IPS-11a (cell line): ENCODE results near the gene F13A1.
"Not testable (repeated sequence)": the region's sequence is repeated elsewhere in the genome, so short reads cannot be mapped to it uniquely, and the experiment has no call there.

Experiments
- H3K4me3 ChIP-seq: one replicate; pipeline ENCODE4 v1.5.1; 2013; ENCODE audit warnings: low read depth, low read length, control low read depth

Gene F13A1

DNA sequence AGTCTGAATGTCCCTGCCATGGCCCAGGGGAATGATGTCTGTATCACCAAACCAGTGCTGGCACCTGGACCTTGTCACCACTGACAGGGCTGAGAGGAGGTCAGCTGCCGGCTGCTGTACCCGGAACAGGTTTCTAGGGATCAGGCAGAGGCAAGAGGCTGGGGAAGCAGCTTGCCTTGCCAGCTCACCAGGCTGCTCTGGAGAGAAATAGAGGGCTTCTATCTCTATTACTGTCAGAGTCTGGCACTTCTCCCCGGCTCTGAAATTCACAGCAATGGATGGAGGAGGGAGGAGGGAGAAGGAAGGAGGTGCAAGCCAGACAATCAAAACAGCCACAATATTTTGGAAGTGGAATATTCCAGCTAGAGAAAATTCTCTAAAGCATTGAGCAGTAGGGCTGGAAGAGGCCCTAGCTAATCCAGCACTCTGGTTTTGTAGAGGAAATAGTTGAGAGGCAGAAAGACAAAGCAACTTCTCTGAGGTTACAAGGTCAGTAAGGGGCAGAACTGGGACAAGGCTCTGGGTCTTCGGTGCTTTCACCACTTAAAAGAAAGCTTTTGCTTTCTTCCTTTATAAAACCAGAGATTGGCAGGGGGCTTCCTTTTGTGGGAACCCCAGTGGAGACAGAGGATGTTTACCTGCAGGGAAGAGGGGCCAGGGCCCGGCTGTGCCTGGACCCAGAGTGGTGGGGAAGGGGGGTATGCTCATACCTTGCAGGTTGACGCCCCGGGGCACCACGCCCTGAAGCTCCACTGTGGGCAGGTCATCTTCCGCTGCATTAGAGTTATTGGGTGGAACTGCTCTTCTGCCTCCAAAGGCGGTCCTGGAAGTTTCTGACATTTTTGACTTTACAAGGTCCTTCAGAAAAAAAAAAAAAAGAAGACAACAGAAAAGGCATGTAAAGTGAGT lies 2.4 kb downstream of the F13A1 start:
- H3K4me3 ChIP-seq = no peak overlapping the region

DNA sequence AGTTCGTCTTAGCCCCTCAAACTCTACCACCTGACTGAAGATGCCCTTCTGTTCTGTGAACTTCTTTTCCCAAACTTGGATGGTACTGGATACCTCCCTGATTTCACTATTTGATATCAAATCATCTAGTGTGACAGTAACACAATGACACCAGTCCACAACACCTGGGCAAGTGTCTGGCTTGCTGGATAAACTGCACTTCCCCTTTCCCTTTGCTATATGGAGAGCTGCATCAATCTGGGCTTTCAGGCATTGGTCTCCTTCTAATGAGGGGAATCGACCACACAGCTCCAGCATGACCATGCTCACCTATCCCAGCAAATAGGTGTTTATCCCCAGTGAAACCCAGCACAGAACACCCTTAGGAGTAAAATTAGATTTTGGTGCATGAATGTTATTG lies 3.1 kb downstream of the F13A1 start:
- no peak overlapping the region for H3K4me3 ChIP-seq

GRCh38 chr6:6315660-6316059 lies 4.8 kb downstream of the F13A1 start:
- H3K4me3 ChIP-seq = no peak overlapping the region

- no peak overlapping the region for H3K4me3 ChIP-seq
Observed at GRCh38 chr6:6314596-6314995, 5.9 kb downstream of the F13A1 start.

DNA sequence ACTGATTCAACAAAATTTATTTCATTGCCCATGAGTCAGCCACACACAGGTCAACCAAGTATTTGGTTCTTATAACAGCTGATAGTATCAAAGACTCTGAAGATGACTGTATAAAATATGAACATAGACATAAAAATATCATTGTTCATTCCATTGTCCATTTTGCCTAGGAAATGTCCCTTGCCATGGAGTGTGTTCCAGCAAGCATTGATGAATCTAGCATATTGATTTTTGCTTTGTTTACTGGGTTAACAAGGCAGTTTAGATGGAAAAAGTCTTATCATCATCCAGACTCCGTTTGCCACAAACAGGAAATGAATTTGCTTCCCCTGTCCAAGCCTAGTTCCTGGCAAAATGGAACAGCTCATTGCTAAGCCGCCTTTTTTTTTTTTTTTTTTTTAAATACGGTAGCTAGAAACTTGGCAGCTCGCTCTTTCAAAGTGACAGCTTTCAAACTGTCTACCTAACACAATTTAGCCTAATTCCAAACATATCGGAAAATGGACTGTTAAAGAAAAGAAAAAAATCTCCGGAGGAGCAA lies 7.5 kb downstream of the F13A1 start:
- no peak overlapping the region for H3K4me3 ChIP-seq

DNA sequence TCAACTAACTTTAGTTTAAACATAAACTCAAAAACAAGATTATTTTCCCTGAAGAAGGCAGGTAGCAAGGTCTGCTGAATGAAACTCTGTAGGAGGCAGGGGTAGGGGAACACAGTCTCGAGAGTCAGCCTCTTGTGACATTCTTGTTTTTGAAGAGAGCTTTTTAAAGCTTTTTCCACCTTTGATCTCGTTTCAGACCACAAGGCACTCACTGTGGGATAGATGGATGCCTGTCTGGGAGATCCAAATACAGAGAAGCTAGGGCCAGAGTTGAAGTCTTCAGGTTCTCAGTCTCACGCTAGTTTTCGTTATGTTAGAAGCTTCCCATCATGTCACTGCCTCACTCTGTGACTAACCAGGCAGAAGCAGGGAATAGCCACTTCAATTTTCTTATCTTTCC lies 14.9 kb downstream of the F13A1 start:
- no peak overlapping the region for H3K4me3 ChIP-seq

DNA sequence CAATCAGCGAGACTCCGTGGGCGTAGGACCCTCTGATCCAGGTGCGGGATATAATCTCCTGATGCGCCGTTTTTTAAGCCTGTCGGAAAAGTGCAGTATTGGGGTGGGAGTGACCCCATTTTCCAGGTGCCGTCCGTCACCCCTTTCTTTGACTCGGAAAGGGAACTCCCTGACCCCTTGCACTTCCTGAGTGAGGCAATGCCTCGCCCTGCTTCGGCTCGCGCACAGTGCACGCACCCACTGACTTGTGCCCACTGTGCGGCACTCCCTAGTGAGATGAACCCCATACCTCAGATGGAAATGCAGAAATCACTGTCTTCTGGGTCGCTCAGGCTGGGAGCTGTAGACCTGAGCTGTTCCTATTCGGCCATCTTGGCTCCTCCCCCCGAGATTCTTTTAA lies 20.1 kb downstream of the F13A1 start:
- not testable (repeated sequence) for H3K4me3 ChIP-seq

DNA sequence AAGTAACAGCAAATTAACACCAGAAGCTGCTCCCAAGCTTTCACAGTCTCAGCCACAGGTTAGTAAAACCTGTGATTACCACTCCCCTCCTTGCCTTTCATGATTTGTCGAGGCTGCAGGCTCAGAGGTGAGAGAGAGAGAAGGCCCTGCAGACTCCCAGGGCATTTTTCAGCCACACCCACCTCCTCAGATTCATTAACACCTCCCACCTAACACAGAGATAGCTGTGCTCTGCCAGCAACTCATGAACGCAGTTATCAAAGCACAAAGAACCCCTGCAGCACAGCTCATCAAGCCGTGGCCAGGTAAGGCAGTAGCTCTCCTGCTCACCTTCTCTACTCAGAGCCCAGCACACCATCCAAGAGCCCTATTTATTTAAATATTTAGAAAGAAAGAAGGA lies 27.1 kb downstream of the F13A1 start:
- H3K4me3 ChIP-seq = no peak overlapping the region

DNA sequence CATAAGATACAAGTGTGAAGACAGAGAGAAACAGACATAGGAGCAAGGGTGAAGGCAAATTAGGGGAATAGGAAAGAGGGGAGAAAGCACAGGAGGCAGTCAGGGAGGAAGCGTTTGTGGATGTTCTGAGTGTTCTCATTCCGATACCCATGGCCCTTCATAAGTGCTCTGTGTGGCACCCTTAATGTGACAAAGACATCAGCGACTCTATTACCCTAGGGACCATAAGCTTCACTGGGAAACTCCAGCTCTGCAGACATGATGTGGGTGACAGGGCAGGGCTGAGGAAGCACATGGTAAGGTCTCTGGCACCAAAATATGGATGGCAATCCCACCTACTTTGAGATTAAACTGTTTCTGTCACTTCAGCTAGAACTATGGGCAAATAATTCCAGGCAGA lies 33.0 kb downstream of the F13A1 start:
- H3K4me3 ChIP-seq = no peak overlapping the region

DNA sequence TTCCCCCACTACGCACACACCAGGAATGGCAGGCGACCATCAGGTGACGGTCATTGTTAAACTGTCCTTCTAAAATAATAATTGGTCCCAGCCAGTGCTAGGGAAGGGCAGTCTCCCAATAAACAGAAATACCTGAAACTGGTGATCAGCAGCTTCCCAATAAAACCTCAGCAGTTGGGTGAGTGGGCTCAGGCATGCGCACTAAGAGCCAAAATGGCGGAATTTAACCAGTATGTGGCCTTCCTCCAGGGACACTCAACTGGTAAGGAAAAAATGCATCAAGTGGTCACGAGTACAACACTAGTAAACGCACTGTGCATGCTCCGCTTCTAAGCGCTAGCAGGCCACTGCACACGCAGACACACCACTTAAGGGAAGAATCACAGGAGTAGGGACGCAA lies 34.8 kb downstream of the F13A1 start:
- no peak overlapping the region for H3K4me3 ChIP-seq

DNA sequence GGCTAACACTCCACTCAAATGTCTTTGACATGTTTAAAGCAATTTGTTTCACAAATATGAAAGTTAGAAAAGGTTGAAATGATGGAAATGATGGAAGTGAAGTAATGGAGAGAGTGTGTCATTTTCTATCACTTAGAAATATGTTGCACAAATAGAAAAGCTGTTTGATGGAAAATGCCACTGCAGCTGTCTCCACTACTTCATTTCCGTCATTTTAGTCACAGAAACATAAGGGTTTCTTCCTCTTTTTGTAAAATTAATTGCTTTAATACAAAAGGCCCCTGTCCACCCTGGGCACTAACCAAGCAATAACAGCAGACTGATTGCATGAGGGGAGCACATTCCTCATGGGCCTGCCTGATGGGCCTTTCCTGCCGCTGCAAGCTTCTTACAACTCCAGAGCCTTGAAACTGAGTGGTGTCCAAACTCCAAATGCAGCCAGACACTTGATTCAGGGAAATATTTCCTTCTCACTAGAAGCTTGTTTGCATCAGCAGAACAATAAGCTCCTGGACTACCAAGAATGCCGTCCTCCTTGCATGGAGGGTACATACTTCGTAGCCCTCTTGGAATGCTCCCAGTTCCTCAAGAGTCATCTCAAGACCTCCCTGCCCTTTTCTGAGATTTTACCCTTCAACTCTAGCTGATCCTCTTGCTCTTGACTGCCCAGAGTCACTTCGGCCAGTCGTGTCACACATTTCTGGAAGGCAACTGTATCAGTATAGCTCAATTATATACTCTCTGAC lies 36.1 kb downstream of the F13A1 start:
- H3K4me3 ChIP-seq = no peak overlapping the region

DNA sequence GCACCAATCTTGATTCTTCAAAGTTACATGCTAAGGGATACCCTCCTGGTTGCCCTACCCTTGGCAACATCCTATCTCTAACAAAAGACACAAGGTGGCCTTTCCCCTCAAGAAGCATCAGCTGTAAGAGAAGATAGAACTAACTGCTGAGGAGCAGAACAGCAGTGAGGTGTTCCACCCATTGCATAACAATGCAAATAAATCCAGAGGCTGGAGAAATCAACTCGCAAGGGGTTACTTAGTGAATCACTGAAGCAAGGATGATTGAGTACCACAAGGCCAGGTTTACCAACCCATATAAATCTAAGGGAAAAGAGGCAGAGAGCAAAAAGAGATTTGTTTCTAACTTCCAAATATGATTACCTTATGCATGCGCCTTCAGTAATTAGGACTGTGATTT lies 36.7 kb downstream of the F13A1 start:
- H3K4me3 ChIP-seq = no peak overlapping the region

DNA sequence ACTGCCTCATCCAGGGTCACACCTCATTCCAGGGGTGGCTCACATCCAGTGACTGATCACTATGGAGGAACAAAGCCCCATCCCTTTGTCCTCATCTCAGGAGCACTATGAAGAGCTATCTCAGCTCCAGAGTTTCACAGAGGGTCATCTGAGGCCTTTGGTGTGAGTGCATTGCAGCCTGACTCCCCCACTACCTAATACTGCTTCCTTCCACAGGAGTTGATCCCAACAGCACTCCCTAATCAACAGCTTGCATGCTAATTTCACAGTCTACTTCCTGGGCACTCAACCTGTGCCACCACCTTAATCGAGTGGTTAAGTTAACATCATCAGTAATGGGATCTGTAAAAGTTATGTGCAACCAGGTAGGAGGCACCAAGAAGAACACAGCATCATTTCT lies 37.7 kb downstream of the F13A1 start:
- no peak overlapping the region for H3K4me3 ChIP-seq

GRCh38 chr6:6277413-6277812 lies 43.0 kb downstream of the F13A1 start:
- H3K4me3 ChIP-seq = no peak overlapping the region

DNA sequence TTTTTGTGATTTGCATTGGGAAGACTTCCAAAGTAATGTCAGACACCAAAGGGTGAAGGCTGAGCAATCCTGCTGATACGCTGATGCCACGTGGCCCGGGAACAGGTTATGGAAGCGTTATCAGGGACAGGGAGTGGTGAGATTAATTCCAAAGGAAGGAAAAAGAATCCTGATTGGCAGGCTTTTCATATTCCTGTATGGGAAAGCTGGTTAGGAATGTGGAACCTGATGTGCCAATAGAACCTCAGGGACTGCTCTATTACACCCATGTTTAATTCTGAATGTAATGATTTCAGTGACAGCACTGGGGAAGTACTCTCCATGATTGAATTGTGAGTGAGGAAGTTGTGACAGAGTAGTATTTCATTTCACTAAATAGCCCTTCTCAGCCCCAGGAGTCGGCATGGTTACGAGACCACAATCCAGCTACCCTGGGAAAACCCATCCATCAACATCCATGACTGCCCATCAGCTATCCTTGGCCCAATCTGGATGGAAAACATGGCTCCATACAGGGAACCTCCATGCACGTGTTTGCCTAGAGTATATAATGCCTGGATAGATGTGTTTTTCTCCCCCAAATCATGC lies 49.4 kb downstream of the F13A1 start:
- H3K4me3 ChIP-seq = no peak overlapping the region

DNA sequence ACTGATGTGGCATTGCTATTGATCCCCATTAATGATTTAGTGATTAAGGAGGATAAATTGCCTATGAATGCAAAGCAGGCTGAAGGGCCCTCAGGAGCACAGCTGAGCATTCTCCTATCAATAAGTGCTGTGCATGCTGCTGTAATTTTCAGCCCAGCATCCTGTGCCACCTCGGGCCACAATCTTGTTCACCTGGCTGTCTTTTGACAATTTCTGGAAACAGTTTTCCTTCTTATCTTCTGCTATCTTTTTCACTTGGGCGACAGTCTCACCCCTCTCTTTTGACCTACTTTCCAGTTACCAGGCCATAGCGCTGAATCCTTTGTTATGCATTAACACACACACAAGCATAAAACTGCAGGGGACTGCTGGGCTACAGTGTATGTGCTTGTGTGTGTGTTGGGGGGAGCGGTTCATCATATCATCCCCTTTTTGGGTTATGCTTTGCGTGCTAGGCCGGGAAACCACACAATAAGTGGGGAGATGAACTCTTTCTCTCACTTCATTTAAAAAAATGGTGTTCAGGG lies 60.2 kb downstream of the F13A1 start:
- H3K4me3 ChIP-seq = no peak overlapping the region

GRCh38 chr6:6256886-6257285 lies 63.6 kb downstream of the F13A1 start:
- no peak overlapping the region for H3K4me3 ChIP-seq

- no peak overlapping the region for H3K4me3 ChIP-seq
Observed at GRCh38 chr6:6256259-6256658, 64.2 kb downstream of the F13A1 start.

DNA sequence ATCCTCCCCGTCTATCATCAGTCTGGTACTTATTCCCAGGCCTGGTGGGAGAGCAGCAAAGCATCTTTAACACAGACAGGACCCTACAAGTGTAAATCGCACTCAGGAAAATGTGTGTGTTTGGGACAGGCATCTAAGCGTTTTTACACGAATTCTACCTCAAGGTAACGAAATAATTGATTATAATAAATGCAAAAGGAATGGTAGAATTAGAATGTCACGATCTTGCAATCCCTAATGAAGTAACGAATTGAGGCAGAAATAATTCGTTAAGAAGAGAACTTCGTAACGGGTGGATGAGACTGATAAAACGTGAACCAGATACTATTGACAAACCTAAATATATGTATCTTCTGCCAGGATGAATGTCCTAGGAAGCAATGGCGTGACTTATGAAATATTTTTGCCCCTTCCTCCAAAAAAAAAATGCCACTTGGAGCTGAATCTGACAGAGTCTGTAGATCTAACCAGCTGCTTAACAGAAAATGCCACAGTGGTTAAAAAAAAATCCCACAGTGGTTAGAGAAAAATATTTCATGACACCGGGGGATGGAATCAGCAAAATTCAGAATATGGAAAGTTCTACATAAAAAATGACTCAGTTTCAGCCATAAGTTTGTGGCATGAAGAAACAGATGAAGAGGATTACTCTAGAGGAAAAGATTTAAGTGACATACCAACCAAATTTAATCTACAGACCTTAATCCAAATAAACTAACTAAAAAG lies 68.7 kb downstream of the F13A1 start:
- H3K4me3 ChIP-seq = no peak overlapping the region

GRCh38 chr6:6248651-6249050 lies 71.8 kb downstream of the F13A1 start:
- no peak overlapping the region for H3K4me3 ChIP-seq

DNA sequence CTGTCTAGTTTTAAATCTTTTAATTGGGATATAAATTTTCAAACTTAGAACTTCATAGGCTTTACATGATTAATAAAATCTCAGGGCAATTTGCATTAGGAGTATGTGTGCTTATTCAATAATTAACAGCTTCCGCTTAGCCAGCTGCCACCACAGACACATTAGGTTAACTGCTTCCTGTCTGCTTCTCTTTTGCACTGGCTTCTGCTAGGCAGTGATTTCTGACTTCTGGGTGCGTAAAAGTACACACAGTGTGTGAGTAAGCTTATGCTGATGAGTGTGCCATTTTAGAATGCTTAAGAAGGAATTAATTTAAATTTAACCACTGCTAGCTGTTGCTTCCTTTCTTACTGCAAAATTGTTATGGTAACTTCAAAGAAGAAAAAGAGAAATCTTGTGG lies 73.9 kb downstream of the F13A1 start:
- no peak overlapping the region for H3K4me3 ChIP-seq
